Esophagus squamous epithelium (tissue), 4 donors: ENCODE measurements around the gene MYOCD.

Experiments
- CTCF ChIP-seq, 6 experiments: fragments of 450-650 bp in 4 of 6; fragments of 200-600 bp in 2 of 6; sonication (generic) in 2 of 6; IDR thresholded peaks; one replicate each; pipeline ENCODE4 v1.5.1; 2016 to 2019; ENCODE audit warnings: antibody characterized with exemption in 6 of 6, mild to moderate bottlenecking in 4 of 6, moderate library complexity in 4 of 6
- POLR2A ChIP-seq, 4 donors: fragments of 450-650 bp; IDR thresholded peaks; one replicate each; pipeline ENCODE4 v1.6.1; 2017; ENCODE audit warnings: antibody characterized with exemption in 4 of 4, mild to moderate bottlenecking in 4 of 4, moderate library complexity in 3 of 4

GRCh38 chr17:12664894-12665262 lies 812 bp upstream of the MYOCD start:
- TF ChIP-seq CTCF (IDR thresholded peaks at IDR 0.05) (no peak), POLR2A (IDR thresholded peaks at IDR 0.05) (no peak)
